Measurements from ENCODE around the gene TFAP2E.

DNA sequence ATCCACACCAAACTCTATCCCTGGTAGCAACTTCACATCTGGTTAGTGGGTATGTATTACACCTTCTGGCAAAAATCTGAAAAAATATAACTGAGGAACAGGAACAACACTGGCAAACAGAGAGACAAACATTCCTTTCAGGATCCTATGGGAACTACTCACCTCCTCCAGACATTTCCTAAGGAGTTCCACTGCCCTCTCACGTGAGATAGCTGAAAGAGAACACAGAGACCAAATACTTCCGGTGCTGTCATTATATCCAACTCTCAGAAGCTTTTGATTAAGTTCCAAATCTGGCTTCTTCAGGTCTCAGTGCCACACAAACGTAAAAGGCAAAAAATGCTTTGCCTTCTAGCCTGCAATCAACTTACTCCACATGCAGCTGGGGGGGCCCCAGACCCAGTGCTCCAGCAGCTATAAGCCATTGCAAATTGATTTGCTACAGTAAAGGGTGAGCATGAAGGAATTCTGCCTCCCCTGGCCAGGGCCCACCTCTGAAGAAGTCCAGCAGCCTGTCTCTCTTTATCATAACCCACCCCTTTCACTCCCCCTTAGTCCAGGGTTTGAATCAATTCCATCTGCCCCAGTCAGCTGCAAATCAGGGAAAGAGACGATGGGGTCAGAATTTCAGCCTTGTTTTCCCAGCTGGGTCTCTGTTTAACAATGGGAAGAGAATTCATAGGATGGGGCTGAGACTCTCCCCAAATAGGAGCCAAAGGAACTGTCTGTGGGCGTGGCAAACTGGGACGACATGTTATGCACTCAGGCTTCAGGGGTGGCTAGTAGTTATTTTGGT is 32.2 kb downstream of the TFAP2E start:
- TF ChIP-seq, protein P1, sequence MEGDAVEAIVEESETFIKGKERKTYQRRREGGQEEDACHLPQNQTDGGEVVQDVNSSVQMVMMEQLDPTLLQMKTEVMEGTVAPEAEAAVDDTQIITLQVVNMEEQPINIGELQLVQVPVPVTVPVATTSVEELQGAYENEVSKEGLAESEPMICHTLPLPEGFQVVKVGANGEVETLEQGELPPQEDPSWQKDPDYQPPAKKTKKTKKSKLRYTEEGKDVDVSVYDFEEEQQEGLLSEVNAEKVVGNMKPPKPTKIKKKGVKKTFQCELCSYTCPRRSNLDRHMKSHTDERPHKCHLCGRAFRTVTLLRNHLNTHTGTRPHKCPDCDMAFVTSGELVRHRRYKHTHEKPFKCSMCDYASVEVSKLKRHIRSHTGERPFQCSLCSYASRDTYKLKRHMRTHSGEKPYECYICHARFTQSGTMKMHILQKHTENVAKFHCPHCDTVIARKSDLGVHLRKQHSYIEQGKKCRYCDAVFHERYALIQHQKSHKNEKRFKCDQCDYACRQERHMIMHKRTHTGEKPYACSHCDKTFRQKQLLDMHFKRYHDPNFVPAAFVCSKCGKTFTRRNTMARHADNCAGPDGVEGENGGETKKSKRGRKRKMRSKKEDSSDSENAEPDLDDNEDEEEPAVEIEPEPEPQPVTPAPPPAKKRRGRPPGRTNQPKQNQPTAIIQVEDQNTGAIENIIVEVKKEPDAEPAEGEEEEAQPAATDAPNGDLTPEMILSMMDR (IDR thresholded peaks at IDR 0.05) = no peak
- no peak for TF ChIP-seq EP300 (IDR thresholded peaks at IDR 0.05)
- no peak for TF ChIP-seq POLR2A (IDR thresholded peaks at IDR 0.05)
- no peak for TF ChIP-seq POLR2AphosphoS5 (IDR thresholded peaks at IDR 0.05)

Measured in suprapubic skin (tissue), 4 donors.